IPS-18c (cell line): Measurements from ENCODE around the gene CAPN8.

ENCODE experiments used
- H3K4me3 ChIP-seq: 2 replicates; pipeline ENCODE4 v1.7.0; 2013; ENCODE audit warnings: low read depth, mild to moderate bottlenecking, low read length, moderate library complexity; ENCODE audit not compliant: insufficient read depth
- H3K9me3 ChIP-seq: one replicate; pipeline ENCODE4 v1.6.1; 2013; ENCODE audit warnings: mild to moderate bottlenecking, low read length, moderate library complexity; ENCODE audit not compliant: control insufficient read depth, insufficient read depth

The CAPN8 gene

DNA sequence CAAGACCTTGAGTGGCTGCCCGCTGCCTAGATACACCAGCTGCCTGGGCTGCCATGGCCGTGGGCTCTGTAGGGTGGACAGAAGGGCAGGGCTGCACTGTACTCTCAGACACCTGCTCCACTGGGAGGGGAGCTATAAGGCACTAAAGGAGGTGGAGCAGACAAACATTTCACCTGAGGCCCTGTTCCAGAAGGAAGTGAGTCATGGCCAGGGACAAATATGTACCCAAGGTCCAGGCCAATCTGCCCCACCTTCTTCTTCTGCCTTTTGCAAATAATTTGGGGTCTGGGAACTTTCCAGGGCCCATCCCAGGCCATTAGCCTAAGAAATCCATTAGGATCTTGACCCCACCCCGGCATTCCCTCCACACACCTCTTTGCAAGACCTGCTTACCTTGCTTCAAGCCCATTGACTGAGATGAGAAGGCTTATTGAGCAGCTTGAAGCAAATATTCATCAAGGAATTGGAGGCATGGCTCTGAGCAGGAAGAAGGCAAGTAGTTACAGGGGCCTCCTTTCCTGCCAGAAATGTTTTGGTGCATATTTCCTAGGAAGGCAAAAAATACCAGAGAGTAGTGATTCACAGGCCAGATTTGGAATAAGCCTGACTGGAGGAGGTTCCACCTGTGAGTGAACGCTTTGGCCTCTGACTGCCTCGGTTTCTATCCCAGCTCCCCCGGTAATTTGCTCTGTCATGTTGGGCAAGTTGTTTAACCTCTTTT lies at the start of gene CAPN8:
TSS of gene CAPN8 (minus strand) at position 110 of the 721 bp plus-strand sequence. CDS start at position 55, 55 bp downstream.
- no peak within 1 kb of the TSS for H3K4me3 ChIP-seq
- H3K9me3 ChIP-seq, result no peaks in the 10 kb centered on the region

DNA sequence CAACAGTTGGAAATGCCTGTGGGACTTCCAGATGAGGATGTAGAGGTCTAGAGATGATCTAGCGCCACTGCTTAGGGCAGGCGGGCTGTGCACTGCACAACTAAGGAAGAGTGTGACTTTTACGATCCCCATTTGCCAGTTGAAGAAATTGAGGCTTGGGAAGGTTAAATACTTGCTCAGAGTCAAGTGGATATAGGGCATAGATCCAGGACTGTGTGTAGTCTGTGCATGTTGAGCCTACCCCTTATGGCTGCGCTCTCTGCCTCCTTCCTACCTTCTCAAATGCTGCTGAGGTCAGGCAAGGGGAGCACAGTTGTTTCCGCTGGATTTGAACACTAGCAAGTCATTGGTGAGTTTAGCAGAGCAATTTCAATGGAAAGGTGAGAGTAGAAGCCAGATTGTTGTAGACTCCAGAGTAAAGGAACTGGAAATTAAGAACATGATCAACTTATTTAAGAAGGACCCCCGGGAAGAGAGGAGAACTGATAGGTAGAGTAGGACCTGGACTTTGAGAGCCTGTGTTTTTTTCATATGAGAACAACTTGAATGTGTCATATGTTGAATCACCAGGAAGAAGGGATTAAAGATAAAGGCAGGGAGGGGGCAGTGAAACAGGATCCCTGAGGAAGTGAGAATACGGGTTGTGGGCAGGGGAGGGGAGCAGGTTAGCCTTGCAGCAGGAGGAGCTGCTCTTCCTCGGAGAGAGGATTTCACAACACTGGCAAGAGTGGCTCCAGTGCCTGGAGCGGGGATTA lies 49.5 kb upstream of the CAPN8 start:
- H3K4me3 ChIP-seq, result no peak overlapping the region

DNA sequence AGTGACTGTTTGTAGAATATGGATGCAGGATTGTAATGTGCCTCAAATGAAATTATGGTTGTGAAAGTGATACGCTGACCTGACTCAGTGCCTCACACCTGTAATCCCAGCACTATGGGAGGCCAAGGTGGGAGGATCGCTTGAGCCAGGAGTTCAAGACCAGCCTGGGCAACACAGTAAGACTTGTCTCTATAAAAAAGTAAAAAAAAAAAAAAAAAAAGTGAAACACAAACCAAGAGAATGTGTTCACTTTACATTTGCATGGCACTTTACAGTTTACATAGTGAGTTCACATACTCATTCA lies 48.9 kb upstream of the CAPN8 start:
- Histone ChIP-seq H3K9me3 (peaks cover 3% of the 10 kb centered on the region), H3K4me3 (no peak overlapping the region)

More for the DNA sequence above, 49.5 kb upstream of the CAPN8 start:
- peaks cover 3% of the 10 kb centered on the region for H3K9me3 ChIP-seq

DNA sequence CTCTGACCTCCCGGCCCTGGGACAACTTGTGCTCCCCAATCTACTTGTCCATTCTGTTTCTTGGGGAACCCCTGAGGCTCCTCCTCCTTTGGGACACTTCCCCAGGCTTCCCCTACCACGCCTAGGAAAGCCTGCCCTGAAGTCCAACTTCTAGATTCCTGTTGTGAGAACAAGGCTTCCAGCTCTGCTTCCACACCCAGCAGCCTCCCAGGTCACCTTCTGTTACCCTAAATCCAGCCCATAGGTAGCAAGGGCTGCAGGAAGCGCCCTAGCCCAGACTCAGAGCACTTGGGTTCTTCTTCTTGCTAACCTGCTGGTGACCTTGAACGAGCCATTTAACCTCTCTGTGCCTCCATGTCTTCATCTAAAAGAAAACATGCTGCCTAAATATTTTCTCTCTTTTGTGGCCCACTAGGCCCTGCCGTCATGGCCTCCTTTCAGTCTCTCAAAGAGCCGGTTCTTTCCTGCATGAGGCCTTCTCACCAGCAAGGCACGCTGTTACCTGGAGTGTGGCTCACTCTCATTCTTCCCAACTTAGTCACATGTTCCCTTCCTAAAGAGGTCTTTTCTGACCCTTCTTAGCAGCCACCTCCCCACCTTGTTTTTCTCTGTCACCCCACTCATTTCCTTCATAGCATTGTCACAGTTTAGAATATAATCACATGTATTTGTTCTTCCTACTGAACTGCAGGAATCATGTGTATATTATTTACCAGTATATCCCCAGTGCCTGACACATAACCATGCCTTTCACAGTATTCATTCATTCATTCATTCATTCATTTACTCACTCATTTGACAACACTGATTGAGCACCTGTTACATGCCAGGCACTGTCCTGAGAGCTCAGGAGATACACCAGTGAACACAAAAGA lies 48.3 kb upstream of the CAPN8 start:
- peaks cover 3% of the 10 kb centered on the region for H3K9me3 ChIP-seq
- peak overlapping the region; percentile 75; the same call in 1 of the 2 replicates for H3K4me3 ChIP-seq

DNA sequence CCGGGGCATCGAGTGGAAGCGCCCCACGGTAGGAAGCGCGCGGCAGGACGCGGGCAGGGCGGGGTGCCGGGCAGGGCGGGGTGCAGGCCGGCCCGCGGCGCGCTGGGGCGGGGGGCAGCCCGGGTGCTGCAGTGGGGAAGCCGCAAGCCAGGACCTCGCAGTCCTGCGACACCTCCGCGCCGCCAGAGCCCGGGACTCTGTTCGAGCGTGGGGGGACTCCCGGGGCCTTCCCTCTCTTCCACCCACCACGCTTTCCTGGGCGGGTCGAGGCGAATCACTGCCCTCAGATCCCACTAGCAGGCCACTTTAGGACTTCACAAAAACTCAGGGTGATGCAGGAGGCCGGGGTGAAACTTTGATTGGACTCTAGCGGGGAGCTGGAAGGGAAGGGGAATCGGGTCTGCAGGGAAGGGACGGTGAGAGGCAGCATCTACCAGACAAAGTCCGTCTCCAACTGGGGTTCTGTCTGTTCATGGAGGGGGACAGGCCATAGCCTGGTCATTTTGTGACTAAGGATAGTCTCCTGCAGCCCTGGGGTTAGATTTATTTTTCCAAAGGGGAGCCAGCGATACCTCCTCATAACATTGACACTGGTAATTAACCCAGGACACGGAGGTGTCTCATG lies 47.5 kb upstream of the CAPN8 start:
- peaks cover 3% of the 10 kb centered on the region for H3K9me3 ChIP-seq
- peak overlapping the region; percentile 75 for H3K4me3 ChIP-seq

DNA sequence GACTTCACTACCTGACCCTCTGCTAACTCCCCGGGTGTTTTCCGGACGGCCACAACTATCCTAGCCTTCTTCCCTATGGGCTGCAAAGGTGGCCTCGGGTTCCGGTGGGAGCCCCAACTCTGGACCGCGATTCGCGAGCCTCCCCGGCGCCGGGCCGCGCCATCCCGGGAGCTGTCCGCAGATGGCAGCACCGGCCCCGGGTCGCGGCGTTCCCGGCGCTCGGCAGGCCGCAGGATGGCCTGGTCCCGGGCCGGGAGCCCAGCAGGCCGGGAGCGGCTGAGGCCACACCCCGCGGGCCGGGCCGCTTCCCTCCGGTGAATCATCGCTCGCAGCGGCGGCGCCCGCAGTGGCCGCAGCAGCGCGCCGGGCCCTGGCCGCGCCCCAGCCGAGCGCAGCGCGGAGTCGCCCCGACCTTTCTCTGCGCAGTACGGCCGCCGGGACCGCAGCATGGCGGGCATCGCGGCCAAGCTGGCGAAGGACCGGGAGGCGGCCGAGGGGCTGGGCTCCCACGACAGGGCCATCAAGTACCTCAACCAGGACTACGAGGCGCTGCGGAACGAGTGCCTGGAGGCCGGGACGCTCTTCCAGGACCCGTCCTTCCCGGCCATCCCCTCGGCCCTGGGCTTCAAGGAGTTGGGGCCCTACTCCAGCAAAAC lies 46.8 kb upstream of the CAPN8 start, which contains the start of gene CAPN2:
TSS of gene CAPN2 (plus strand) at position 346 of the 656 bp plus-strand sequence. CDS start at position 448, 102 bp downstream.
- H3K4me3 ChIP-seq, result peak within 1 kb of the TSS; percentile 75
- peaks cover 3% of the 10 kb centered on the region for H3K9me3 ChIP-seq

DNA sequence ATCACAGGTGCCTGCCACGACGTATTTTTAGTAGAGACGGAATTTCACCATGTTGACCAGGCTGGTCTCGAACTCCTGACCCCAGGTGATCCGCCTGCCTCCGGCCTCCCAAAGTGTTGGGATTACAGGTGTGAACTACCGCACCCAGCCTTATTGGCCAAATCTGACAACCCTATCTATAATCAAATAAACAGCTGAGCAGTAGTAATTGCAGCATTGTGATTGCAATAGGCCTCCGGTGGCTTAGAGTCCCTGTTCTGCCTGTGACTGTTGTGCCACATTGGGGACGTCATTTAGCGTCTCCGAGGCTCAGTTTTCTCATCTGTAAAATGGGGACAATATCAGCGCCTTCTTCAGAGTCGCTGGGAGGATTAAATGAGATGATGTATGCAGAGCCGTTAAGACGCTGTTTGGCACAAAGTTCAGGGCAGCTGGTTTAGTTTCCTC lies 46.3 kb upstream of the CAPN8 start:
- H3K4me3 ChIP-seq, result peak overlapping the region; percentile 75
- peaks cover 3% of the 10 kb centered on the region for H3K9me3 ChIP-seq

DNA sequence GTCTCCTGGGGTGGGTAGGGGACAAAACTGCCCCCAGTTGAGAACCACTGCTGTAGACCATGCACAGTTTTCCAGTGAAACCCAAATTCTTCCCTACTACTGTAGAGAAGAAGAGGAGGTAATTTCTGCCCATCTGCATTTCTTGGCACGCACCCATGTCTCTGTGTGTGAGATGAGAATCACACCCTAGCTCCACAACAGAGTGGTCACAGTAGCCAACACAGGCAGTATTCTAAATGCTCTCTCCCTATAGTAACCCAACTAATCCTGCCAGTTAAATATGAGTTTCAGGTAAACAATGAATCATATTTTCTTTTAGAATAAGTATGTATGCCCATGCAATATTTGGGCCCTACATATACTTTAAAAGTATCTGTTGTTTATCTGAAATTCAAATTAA lies 45.7 kb upstream of the CAPN8 start:
- H3K4me3 ChIP-seq, result no peak overlapping the region
- H3K9me3 ChIP-seq, result peaks cover 3% of the 10 kb centered on the region

DNA sequence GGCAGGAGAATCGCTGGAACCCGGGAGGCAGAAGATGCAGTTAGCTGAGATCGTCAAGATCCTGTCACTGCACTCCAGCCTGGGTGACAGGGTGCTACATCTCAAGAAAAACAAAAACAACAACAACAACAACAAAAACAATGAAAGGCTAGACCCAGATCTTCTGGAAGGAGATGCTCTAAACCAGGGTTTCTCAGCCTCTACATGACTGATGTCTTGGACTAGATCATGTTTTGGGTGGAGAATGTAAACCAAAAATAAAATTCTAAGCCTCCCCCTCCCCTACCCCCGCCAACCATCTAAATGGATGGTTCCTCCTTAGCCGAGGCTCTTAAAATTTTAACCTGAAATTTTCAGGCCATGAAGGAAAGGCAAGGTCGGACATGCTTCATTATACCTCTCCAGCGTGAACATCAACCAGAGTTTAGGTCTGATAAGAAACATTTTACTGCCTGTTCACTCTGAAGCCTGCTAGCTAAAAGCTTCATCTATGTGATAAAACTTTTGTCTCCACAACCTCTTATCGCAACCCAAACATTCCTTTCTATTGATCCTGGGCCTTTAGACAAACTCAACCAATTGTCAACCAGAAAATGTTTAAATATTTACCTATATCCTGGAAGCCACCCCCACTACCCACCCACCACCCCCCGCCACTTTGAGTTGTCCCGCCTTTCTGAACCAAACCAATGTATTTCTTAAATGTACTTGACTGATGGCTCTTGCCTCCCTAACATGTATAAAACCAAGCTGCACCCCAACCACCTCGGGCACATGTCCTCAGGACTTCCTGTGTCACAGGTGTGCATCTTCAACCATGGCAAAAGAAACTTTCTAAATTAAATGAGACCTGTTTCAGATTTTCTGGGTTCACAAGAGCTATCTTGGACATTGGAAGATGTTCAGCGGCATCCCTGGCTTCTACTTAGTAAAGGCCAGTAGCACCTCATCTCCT lies 45.0 kb upstream of the CAPN8 start:
- H3K4me3 ChIP-seq, result no peak overlapping the region
- H3K9me3 ChIP-seq, result peaks cover 3% of the 10 kb centered on the region

DNA sequence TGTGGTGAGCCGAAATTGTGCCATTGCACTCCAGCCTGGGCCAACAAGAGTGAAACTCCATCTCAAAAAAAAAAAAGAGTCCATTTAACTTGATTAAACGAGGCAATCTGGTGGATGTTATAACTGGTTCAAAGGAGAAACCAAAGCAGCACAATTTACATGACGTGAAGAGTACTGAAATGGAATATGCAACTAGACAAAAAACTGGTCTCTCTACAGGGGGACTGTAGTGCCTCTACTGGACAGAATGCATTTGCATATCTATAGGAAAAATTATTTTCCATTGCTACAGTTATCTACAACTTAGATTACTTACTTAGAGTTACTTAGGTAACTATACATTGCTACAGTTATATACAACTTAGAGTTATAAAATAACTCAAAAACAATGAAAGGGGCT lies 44.1 kb upstream of the CAPN8 start:
- no peak overlapping the region for H3K4me3 ChIP-seq
- peaks cover 3% of the 10 kb centered on the region for H3K9me3 ChIP-seq

DNA sequence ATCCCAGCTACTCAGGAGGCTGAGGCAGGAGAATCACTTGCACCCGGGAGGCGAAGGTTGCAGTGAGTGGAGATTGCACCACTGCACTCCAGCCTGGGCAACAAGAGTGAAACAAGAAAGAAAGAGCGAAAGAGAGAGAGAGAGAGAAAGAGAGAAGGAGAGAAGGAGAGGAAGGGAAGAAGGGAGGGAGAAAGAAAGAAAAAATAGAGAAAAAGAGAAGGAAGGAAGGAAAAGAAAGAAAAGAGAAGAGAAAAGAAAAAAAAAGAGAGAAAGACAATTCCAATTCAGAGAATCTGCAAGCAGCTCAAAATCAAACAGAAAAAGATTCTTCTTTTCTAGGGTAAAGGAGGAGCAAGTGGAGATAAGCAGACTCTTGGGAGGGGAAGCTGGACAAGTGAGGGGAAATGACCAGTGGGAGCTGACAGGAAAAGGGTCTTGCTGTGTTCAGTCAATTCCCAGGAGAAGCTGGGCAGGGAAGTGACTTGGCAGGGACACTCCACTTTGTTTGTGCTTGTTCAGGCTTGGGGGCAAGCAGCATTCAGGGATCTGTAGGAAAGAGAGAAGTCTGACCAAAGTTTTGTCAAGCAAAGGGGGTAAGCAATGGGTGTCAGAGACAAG lies 43.3 kb upstream of the CAPN8 start:
- H3K4me3 ChIP-seq, result no peak overlapping the region
- H3K9me3 ChIP-seq, result peaks cover 3% of the 10 kb centered on the region

DNA sequence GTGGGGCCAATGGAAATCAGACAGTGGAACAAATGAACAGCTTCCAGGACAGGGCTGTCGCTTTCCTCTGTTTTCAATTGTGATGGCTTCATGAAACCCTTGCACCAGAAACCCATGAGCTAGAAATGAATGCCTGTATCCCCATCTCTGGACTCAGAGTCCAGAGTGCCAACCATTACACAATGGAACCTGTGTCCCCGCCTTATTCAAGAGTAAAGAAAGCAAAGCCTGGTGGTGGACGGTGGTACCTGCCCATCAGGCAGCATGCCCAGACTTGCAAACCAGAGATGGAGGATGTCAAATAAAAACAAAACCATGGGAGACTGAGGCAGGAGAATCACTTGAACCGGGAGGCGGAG lies 42.5 kb upstream of the CAPN8 start:
- Histone ChIP-seq H3K4me3 (no peak overlapping the region), H3K9me3 (peaks cover 3% of the 10 kb centered on the region)

DNA sequence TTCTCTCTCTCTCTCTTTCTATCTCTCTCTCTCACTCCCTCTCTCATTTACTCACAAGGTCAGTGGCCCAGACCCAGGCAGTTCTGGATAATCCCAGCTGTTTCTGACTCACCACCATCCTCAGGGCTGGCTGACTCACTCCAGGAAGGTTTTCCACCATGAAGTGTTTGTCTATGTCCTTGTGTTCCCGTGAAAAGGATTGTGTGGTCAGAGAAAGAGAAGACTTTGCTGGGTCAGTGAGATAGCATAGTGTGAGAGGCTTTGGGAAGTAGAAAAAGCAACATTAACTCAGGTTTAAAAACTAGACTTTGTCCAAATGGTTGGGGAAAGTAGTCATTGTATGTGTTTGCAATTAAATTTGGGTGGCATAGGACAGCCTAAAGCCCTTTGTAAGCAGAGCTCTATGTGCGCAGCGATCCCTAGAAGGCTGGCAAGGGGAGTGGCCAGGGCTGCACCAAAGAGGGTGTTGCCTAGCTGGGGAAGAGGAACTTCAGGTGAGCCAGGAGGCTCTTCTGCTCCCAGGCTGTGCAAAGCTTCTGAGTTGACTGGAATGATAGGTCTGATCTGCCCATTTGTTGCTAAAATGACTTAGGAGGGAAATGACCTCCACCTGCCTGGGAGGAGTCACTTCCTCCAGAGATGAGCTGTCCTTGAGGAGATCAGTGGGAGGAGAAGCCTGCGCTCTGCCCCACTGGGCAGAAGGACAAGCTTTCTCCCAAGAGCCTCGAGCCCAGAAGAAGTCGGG lies 41.9 kb upstream of the CAPN8 start:
- H3K4me3 ChIP-seq, result no peak overlapping the region

DNA sequence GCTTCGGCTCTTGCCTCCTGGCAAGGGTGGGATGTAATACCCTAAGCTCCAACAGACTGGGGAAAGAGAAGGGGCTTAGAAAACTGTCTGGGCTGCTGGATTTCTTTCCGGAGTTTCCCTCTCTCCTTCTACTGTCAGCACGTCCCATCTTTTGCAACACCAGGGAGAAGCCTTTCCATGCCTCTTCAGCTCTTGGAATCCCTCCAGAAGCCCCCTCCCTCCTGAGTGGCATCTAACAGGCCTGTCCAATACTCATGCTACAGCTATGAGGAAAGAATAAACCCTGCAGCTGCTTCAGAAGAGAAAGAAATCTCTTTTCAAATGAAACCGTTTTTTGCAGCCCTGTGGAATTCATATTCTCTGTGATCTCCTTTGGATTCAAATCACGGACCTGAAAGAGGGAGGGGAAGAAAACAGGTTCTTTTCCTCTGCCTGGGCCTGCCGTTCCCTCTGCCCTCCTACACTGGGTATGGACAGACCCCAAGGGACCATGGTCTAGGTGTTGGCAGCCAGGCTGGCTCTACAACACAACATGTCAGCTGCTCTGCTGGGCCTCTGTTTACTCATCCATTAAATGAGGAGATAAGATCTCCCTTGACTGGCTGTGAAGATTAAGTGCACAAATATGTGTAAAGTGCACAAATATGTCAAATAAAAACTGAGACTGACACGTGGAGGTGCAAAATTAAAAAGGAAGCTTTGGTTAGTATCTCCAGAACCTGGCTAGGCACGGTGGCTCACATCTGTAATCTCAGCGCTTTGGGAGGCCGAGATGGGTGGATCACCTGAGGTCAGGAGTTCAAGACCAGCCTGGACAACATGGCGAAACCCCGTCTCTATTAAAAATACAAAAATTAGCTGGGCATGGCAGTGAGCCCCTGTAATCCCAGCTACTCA lies 40.8 kb upstream of the CAPN8 start:
- Histone ChIP-seq H3K4me3 (no peak overlapping the region), H3K9me3 (peaks cover 3% of the 10 kb centered on the region)

More for the DNA sequence above, 41.9 kb upstream of the CAPN8 start:
- peaks cover 3% of the 10 kb centered on the region for H3K9me3 ChIP-seq
